Right lobe of liver (tissue), 4 donors: ENCODE results near the gene USO1.

ENCODE experiments used
- CTCF ChIP-seq, 4 donors: fragments of 200-600 bp in 3 of 4; fragments of 450-650 bp in 1 of 4; IDR thresholded peaks; one replicate each; pipeline versions ENCODE4 v1.5.1 to v1.8.0; 2016 to 2022; ENCODE audit warnings: antibody characterized with exemption in 4 of 4, mild to moderate bottlenecking in 2 of 4
- POLR2A ChIP-seq: fragments of 450-650 bp; IDR thresholded peaks from one replicate; pipeline ENCODE4 v1.6.1; 2017; ENCODE audit warnings: antibody characterized with exemption, mild to moderate bottlenecking
- donor health status: DM: no; HTN: no; CAD: no.
- donor health status: DM: no; HTN: no; CAD: no.
- donor health status: DM: no; HTN: yes; CAD: no.

GRCh38 chr4:75714704-75715103 lies 9.7 kb upstream of the USO1 start:
- no peak for TF ChIP-seq CTCF (IDR thresholded peaks at IDR 0.05)
- TF ChIP-seq POLR2A = no peak
